Activated naive CD8-positive, alpha-beta T cell treated with anti-CD3 and anti-CD28 coated beads, Interleukin-2, amount 10 ng/mL, durations not matched to agents 7 days and 5 days (primary cell): Measurements from ENCODE around the gene ARSB. TPM values are rescaled to one million over a fixed set of nuclear protein-coding genes. Genes with fewer than 3 reads are reported as not detected.
"Not testable (repeated sequence)": the region's sequence is repeated elsewhere in the genome, so short reads cannot be mapped to it uniquely, and the experiment has no call there.

ENCODE experiments used
- ATAC-seq: fragments of 150-1000 bp; cut with Tn5 transposase; one replicate; pipeline ENCODE4 v1.10.0; 2021; ENCODE audit warnings: low read depth, moderate library complexity
- POLR2A ChIA-PET: fragments of 350-600 bp; sonication (Branson Sonifier 250); formaldehyde crosslinking; loops from one replicate; lab custom pipeline; 2021; ENCODE audit warnings: antibody characterized with exemption; lab: Charles Lee
- DNase-seq: peaks from one replicate; pipeline ENCODE4 v3.0.0; 2021
- H3K27ac Mint-ChIP-seq: one replicate; pipeline ENCODE4 v1.8.0; 2022; ENCODE audit warnings: mild to moderate bottlenecking, mixed read lengths
- H3K27me3 Mint-ChIP-seq: one replicate; pipeline ENCODE4 v1.8.0; 2022; ENCODE audit warnings: mild to moderate bottlenecking, moderate library complexity, mixed read lengths
- H3K36me3 Mint-ChIP-seq: one replicate; pipeline ENCODE4 v1.8.0; 2021; ENCODE audit warnings: mild to moderate bottlenecking, mixed read lengths
- H3K4me1 Mint-ChIP-seq: one replicate; pipeline ENCODE4 v1.8.0; 2021; ENCODE audit warnings: mixed read lengths
- H3K4me3 Mint-ChIP-seq: one replicate; pipeline ENCODE4 v1.8.0; 2022; ENCODE audit warnings: mild to moderate bottlenecking, moderate library complexity, mixed read lengths
- H3K9me3 Mint-ChIP-seq: one replicate; pipeline ENCODE4 v1.8.0; 2021; ENCODE audit warnings: mixed read lengths
- total RNA-seq, 2 experiments: library from RNA; stranded (reverse); gene quantifications; one replicate each; pipeline ENCODE4 v1.2.3, GENCODE V29; 2021

ARSB gene
- total RNA-seq, 2 experiments from 2014 or later, result 6.3 to 7.4 TPM

GRCh38 chr5:78916044-78916443 lies 69.1 kb downstream of the ARSB start:
- H3K36me3 Mint-ChIP-seq, result peaks cover 6% of the 10 kb centered on the region
- H3K27me3 Mint-ChIP-seq, result no peaks in the 10 kb centered on the region
- POLR2A ChIA-PET, result no interaction called here
- no peaks in the 10 kb centered on the region for H3K9me3 Mint-ChIP-seq
- ATAC-seq, result no peak
- peaks cover 1% of the 10 kb centered on the region for H3K4me1 Mint-ChIP-seq
- no peak for DNase-seq
- H3K27ac Mint-ChIP-seq, result no peak overlapping the region
- no peak overlapping the region for H3K4me3 Mint-ChIP-seq

DNA sequence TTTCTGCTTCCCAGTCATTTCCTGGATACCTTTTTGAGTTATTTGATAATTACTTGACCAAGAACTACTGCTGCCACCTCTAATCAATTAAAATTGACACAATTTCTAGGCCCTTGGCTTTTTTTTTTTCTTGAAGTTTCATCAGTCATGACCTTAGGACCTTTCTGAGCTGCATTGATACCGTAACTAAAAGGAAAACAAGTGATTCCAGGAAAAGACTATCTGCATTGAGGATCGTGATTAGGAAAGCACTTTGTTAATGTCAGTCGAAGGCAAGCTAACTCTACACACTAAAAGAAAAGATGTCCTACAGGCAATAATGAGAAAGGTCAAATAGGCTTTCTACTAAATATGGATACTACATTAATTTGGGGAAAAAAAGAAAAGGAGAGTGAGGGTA lies 69.9 kb downstream of the ARSB start:
- Mint-ChIP-seq H3K4me3 (no peak overlapping the region), H3K27me3 (no peaks in the 10 kb centered on the region), H3K27ac (no peak overlapping the region), H3K9me3 (no peaks in the 10 kb centered on the region), H3K4me1 (no peaks in the 10 kb centered on the region), H3K36me3 (peaks cover 8% of the 10 kb centered on the region)
- no peak for DNase-seq
- no peak for ATAC-seq
- POLR2A ChIA-PET, result no interaction called here

DNA sequence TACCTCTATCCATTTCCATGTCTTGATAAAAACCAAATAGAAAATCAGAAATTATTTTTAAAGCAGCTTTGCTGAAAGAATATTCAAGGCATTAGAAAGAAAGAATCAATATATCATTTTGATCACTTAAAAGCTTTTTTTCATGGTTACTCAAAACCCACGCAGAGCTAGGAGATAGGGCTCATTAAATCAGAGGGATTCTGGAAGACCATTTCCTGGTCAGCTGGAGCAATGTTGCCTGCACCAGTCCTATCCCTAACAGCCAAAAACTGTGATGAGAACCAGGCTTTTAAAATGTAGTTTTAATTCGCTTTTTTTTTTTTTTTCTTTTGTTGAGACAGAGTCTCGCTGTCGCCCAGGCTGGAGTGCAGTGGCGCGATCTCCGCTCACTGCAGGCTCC lies 72.3 kb downstream of the ARSB start:
- POLR2A ChIA-PET, result no interaction called here

GRCh38 chr5:78912085-78912771 lies 72.9 kb downstream of the ARSB start:
- POLR2A ChIA-PET, result no interaction called here
- ATAC-seq (no peak), DNase-seq (no peak)
- peaks cover 10% of the 10 kb centered on the region for H3K36me3 Mint-ChIP-seq
- H3K9me3 Mint-ChIP-seq, result no peaks in the 10 kb centered on the region
- no peak overlapping the region for H3K27ac Mint-ChIP-seq
- H3K4me1 Mint-ChIP-seq, result peaks cover 3% of the 10 kb centered on the region
- no peak overlapping the region for H3K4me3 Mint-ChIP-seq
- no peaks in the 10 kb centered on the region for H3K27me3 Mint-ChIP-seq

More for the DNA sequence above, 72.3 kb downstream of the ARSB start:
- Mint-ChIP-seq H3K9me3 (no peaks in the 10 kb centered on the region), H3K27ac (no peak overlapping the region), H3K4me1 (peaks cover 3% of the 10 kb centered on the region), H3K36me3 (peaks cover 10% of the 10 kb centered on the region), H3K27me3 (no peaks in the 10 kb centered on the region), H3K4me3 (no peak overlapping the region)
- no peak for ATAC-seq
- no peak for DNase-seq

GRCh38 chr5:78909224-78909983 lies 75.7 kb downstream of the ARSB start:
- H3K27ac Mint-ChIP-seq, POLR2A ChIA-PET, H3K36me3 Mint-ChIP-seq, DNase-seq, H3K4me3 Mint-ChIP-seq, H3K27me3 Mint-ChIP-seq, H3K4me1 Mint-ChIP-seq, ATAC-seq, H3K9me3 Mint-ChIP-seq: not testable (repeated sequence)

GRCh38 chr5:78908173-78909061 lies 76.7 kb downstream of the ARSB start:
- DNase-seq (no peak), ATAC-seq (no peak)
- H3K27me3 Mint-ChIP-seq, result no peaks in the 10 kb centered on the region
- H3K4me1 Mint-ChIP-seq, result peaks cover 3% of the 10 kb centered on the region
- H3K9me3 Mint-ChIP-seq, result no peaks in the 10 kb centered on the region
- H3K27ac Mint-ChIP-seq, result no peak overlapping the region
- peaks cover 3% of the 10 kb centered on the region for H3K36me3 Mint-ChIP-seq
- POLR2A ChIA-PET, result no interaction called here
- no peak overlapping the region for H3K4me3 Mint-ChIP-seq

GRCh38 chr5:78907255-78907891 lies 77.7 kb downstream of the ARSB start:
- Mint-ChIP-seq H3K4me3 (no peak overlapping the region), H3K4me1 (peaks cover 3% of the 10 kb centered on the region), H3K9me3 (no peaks in the 10 kb centered on the region), H3K36me3 (peaks cover 3% of the 10 kb centered on the region), H3K27me3 (no peaks in the 10 kb centered on the region), H3K27ac (no peak overlapping the region)
- no peak for ATAC-seq
- POLR2A ChIA-PET, result no interaction called here
- DNase-seq, result no peak

DNA sequence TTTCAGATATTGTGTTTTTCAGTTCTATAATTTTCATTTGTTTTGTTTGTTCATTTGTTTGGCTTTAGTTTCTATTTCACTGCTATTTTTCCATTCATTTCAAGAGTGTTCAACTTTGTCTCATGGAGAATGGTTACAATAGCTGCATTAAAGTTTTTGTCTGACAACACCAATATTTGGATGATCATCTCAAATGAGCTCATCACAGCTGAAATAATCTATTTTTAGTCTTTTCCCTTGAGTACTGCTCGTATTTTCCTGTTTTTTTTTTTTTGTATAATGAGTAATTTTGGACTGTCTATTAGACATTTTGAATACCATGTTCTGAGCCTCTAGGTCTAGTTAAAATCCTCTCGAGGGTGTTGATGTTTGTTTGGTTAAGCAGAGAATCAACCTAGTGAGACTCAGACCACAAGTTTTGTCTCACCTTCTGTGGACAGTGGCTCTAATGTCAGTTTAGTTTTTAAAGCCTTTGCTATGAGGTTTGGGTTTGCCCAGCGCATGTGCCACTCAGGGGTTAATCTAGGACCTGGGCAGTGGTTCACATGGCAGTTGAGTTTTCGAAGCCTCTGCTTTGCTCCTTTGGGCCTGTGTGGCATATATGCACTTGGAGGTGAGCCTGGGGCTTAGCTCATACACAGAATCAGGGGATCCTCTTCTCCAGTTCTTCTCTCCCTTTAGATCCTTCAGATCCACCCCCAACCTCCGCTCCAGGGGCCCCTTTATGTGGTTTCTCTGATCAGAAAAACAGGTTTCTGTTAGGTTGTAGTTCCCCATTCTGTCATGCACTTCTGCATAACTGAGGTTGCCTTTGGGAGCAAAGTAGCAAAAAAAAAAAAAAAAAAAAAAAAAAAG lies 79.8 kb downstream of the ARSB start:
- Mint-ChIP-seq H3K36me3 (peaks cover 5% of the 10 kb centered on the region), H3K4me1 (peaks cover 3% of the 10 kb centered on the region), H3K27ac (no peak overlapping the region), H3K4me3 (no peak overlapping the region), H3K9me3 (peaks cover 3% of the 10 kb centered on the region), H3K27me3 (no peaks in the 10 kb centered on the region)
- no peak for ATAC-seq
- POLR2A ChIA-PET, result interaction anchor here (0.7 kb wide), 1 partner anchor 220 kb away, joined by 5 read pairs; no protein-coding TSS in a partner anchor
- DNase-seq, result no peak

DNA sequence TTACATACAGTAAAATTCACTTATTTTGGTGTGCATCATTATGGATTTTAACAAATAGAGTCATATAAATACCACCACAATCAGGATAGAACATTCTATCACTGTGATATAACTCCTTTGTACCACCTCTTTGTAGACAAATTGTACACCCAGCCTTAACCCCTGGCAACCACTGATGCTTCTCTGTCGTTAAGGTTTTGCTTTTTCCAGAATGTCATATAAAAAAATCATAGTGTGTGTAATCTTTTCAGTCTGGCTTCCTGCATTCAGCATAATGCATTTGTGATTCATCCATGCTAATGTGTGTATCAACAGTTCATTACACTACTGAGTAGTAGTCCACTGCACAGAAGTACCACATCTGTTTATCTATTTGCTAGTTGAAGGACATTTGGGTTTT lies 81.2 kb downstream of the ARSB start:
- DNase-seq (no peak), ATAC-seq (no peak)
- no peak overlapping the region for H3K27ac Mint-ChIP-seq
- POLR2A ChIA-PET, result no interaction called here
- H3K4me3 Mint-ChIP-seq, result no peak overlapping the region
- no peaks in the 10 kb centered on the region for H3K27me3 Mint-ChIP-seq
- H3K36me3 Mint-ChIP-seq, result peaks cover 9% of the 10 kb centered on the region
- H3K9me3 Mint-ChIP-seq, result peaks cover 5% of the 10 kb centered on the region
- H3K4me1 Mint-ChIP-seq, result peaks cover 3% of the 10 kb centered on the region

- Mint-ChIP-seq H3K4me3 (no peak overlapping the region), H3K4me1 (peaks cover 2% of the 10 kb centered on the region), H3K9me3 (peaks cover 7% of the 10 kb centered on the region), H3K27me3 (no peaks in the 10 kb centered on the region), H3K27ac (no peak overlapping the region), H3K36me3 (peaks cover 9% of the 10 kb centered on the region)
- POLR2A ChIA-PET, result no interaction called here
- ATAC-seq (no peak), DNase-seq (no peak)
Measured at GRCh38 chr5:78903353-78903752, 81.8 kb downstream of the ARSB start.

- peaks cover 7% of the 10 kb centered on the region for H3K9me3 Mint-ChIP-seq
- DNase-seq, result no peak
- H3K27me3 Mint-ChIP-seq, result no peaks in the 10 kb centered on the region
- H3K36me3 Mint-ChIP-seq, result peaks cover 8% of the 10 kb centered on the region
- POLR2A ChIA-PET, result interaction anchor here (1.4 kb wide), 1 partner anchor 85 kb away, joined by 5 read pairs; the partner anchor contains the start of gene ARSB
- no peak overlapping the region for H3K4me3 Mint-ChIP-seq
- ATAC-seq, result no peak
- H3K27ac Mint-ChIP-seq, result no peak overlapping the region
- H3K4me1 Mint-ChIP-seq, result no peaks in the 10 kb centered on the region
Measured at GRCh38 chr5:78899922-78900362, 85.2 kb downstream of the ARSB start.

DNA sequence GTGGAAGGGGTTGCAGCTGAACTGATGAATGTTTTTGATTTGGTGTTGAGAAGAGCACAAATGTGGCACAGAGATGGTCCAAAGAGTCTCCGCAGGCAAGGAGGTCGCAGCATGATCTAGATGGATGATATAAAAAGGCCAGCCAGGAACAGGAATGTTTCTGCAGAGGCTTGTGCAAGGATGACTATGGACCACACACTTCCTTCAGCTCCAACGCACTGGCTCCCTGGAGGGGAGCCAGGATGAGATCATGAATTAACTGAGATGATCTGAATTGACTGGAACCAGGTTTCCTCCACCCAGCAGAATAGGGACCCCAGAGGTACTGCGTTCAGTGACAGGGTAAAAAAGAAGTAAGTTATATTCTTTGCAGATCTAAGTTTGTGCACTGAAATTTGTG lies 89.0 kb downstream of the ARSB start:
- Mint-ChIP-seq H3K4me1 (no peaks in the 10 kb centered on the region), H3K27me3 (peaks cover 3% of the 10 kb centered on the region), H3K27ac (no peak overlapping the region), H3K4me3 (no peak overlapping the region), H3K9me3 (peaks cover 6% of the 10 kb centered on the region), H3K36me3 (peaks cover 9% of the 10 kb centered on the region)
- ATAC-seq (no peak), DNase-seq (no peak)
- POLR2A ChIA-PET, result no interaction called here
